ENCODE results near the gene KLB. TPM values are rescaled to one million over a fixed set of nuclear protein-coding genes. Genes with fewer than 3 reads are reported as not detected.
"Not testable (repeated sequence)": the region's sequence is repeated elsewhere in the genome, so short reads cannot be mapped to it uniquely, and the experiment has no call there.

Gene KLB
- total and polyA plus RNA-seq, 4 donors: 13.5 to 31.0 (median 22.8) TPM

DNA sequence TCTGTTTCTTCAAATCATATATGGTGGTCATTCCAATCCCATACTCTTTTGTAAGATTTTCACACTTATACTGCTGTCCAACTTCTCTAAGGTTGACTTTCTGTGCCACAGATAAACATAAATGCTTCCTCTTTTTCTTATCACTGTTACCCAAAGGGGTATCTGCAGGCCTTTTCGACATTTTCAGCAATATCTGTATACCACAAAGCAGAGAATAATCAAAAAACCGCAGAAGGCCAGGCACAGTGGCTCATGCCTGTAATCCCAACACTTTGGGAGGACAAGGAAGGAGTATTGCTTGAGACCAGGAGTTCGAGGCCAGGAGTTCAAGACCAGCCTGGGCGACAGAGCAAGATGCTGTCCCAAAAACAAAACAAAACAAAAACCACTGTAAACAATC lies 37.4 kb upstream of the KLB start:
- no peak for DNase-seq (ENCODE audit: low spot score)
- TF ChIP-seq, protein P1, sequence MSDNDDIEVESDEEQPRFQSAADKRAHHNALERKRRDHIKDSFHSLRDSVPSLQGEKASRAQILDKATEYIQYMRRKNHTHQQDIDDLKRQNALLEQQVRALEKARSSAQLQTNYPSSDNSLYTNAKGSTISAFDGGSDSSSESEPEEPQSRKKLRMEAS (IDR thresholded peaks at IDR 0.05): no peak
- TF ChIP-seq EGR1 (IDR thresholded peaks at IDR 0.05; ENCODE audit: low read depth in 2 of 2): no peak
- TF ChIP-seq GABPA (IDR thresholded peaks at IDR 0.05 in 1 of 2, conservative IDR thresholded peaks at IDR 0.05 in 1 of 2): no peak
- TF ChIP-seq RXRA (IDR thresholded peaks at IDR 0.05): no peak
- TF ChIP-seq YY1 (IDR thresholded peaks at IDR 0.05): no peak
- no peak for TF ChIP-seq ATF3 (IDR thresholded peaks at IDR 0.05)
- TF ChIP-seq REST (IDR thresholded peaks at IDR 0.05): no peak
- no peak for TF ChIP-seq HNF4G (IDR thresholded peaks at IDR 0.05)
- no peak for TF ChIP-seq FOXA2 (IDR thresholded peaks at IDR 0.05)
- TF ChIP-seq HNF4A (conservative IDR thresholded peaks at IDR 0.05): no peak
- no peak for TF ChIP-seq NR2F2 (IDR thresholded peaks at IDR 0.05)
- TF ChIP-seq, protein P2, sequence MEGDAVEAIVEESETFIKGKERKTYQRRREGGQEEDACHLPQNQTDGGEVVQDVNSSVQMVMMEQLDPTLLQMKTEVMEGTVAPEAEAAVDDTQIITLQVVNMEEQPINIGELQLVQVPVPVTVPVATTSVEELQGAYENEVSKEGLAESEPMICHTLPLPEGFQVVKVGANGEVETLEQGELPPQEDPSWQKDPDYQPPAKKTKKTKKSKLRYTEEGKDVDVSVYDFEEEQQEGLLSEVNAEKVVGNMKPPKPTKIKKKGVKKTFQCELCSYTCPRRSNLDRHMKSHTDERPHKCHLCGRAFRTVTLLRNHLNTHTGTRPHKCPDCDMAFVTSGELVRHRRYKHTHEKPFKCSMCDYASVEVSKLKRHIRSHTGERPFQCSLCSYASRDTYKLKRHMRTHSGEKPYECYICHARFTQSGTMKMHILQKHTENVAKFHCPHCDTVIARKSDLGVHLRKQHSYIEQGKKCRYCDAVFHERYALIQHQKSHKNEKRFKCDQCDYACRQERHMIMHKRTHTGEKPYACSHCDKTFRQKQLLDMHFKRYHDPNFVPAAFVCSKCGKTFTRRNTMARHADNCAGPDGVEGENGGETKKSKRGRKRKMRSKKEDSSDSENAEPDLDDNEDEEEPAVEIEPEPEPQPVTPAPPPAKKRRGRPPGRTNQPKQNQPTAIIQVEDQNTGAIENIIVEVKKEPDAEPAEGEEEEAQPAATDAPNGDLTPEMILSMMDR (IDR thresholded peaks at IDR 0.05; ENCODE audit: low read depth, low read length, missing input control): no peak
- no peak for TF ChIP-seq FOXA1 (IDR thresholded peaks at IDR 0.05)
- no peak for TF ChIP-seq JUND (IDR thresholded peaks at IDR 0.05)
- no peak for TF ChIP-seq ZBTB33 (IDR thresholded peaks at IDR 0.05)
- Histone ChIP-seq H3K27ac (ENCODE audit: low read depth in 1 of 2, low read length in 2 of 2) (no peak overlapping the region), H3K27me3 (ENCODE audit: control insufficient read depth in 4 of 4, insufficient read depth in 4 of 4, low read length in 3 of 4) (no peaks in the 10 kb centered on the region), H3K36me3 (ENCODE audit: control insufficient read depth in 4 of 4, insufficient read depth in 3 of 4, low read depth in 1 of 4, low read length in 3 of 4) (no peaks in the 10 kb centered on the region), H3K4me3 (ENCODE audit: low read depth in 1 of 3, low read length in 3 of 3) (no peak overlapping the region), H3K9me3 (ENCODE audit: control insufficient read depth in 4 of 4, low read length in 3 of 4) (no peaks in the 10 kb centered on the region), H3K4me1 (ENCODE audit: control insufficient read depth in 4 of 4, insufficient read depth in 4 of 4, low read length in 3 of 4) (peaks cover 2 to 29% (median 18%) of the 10 kb centered on the region in 4 donors), H3K9ac (ENCODE audit: low read depth in 1 of 2, low read length in 2 of 2) (no peak overlapping the region)
- 73% methylated on average over 4 of the region's 4 CpGs for WGBS

GRCh38 chr4:39371209-39371608 lies 35.5 kb upstream of the KLB start:
- not testable (repeated sequence) for H3K9ac ChIP-seq (ENCODE audit: low read depth in 1 of 2, low read length in 2 of 2); H3K27me3 ChIP-seq (ENCODE audit: control insufficient read depth in 4 of 4, insufficient read depth in 4 of 4, low read length in 3 of 4); H3K4me3 ChIP-seq (ENCODE audit: low read depth in 1 of 3, low read length in 3 of 3); H3K9me3 ChIP-seq (ENCODE audit: control insufficient read depth in 4 of 4, low read length in 3 of 4); H3K36me3 ChIP-seq (ENCODE audit: control insufficient read depth in 4 of 4, insufficient read depth in 3 of 4, low read depth in 1 of 4, low read length in 3 of 4); H3K27ac ChIP-seq (ENCODE audit: low read depth in 1 of 2, low read length in 2 of 2); DNase-seq (ENCODE audit: low spot score)
- H3K4me1 ChIP-seq (ENCODE audit: control insufficient read depth in 4 of 4, insufficient read depth in 4 of 4, low read length in 3 of 4): peaks cover 2 to 16% (median 11%) of the 10 kb centered on the region in 4 donors
- WGBS: 92% methylated on average over 6 of the region's 6 CpGs
